GM23338 (cell line): ENCODE results near the gene CD48.

Experiments used
- CREB1 ChIP-seq: fragments of 250-450 bp; sonication (Bioruptor Pico); IDR thresholded peaks from 2 replicates; pipeline ENCODE4 v1.5.0; 2020; ENCODE audit warnings: low read depth, mild to moderate bottlenecking, moderate library complexity
- CTCF ChIP-seq, 2 experiments: fragments of 200-600 bp in 1 of 2; sonication (generic) in 1 of 2; conservative IDR thresholded peaks; 2 replicates each; pipeline versions ENCODE4 v1.5.1 to v1.6.1; 2016 to 2017; ENCODE audit warnings: antibody characterized with exemption in 2 of 2, low read depth in 2 of 2, mild to moderate bottlenecking in 2 of 2, moderate library complexity in 1 of 2
- EZH2 ChIP-seq: fragments of 200-600 bp; sonication (generic); IDR thresholded peaks from one replicate; pipeline ENCODE4 v1.8.0; 2017; ENCODE audit warnings: antibody characterized with exemption, mild to moderate bottlenecking, low read depth; ENCODE audit not compliant: unreplicated experiment
- EZH2phosphoT487 ChIP-seq: fragments of 200-600 bp; sonication (generic); IDR thresholded peaks from one replicate; pipeline ENCODE4 v1.8.1; 2018; ENCODE audit warnings: antibody characterized with exemption; ENCODE audit not compliant: unreplicated experiment
- JUNB ChIP-seq: IDR thresholded peaks from one replicate; pipeline ENCODE4 v1.6.1; 2016; ENCODE audit warnings: antibody characterized with exemption; ENCODE audit not compliant: unreplicated experiment
- POLR2AphosphoS5 ChIP-seq: IDR thresholded peaks from 2 replicates; pipeline ENCODE4 v1.6.1; 2016; ENCODE audit warnings: antibody characterized with exemption, low read depth
- STAT1 ChIP-seq: IDR thresholded peaks from one replicate; pipeline ENCODE4 v1.6.1; 2016; ENCODE audit warnings: antibody characterized with exemption; ENCODE audit not compliant: unreplicated experiment
- ZNF331 ChIP-seq: fragments of 250-450 bp; sonication (Bioruptor Pico); IDR thresholded peaks from 2 replicates; pipeline ENCODE4 v1.5.0; 2020; ENCODE audit warnings: low read depth, mild to moderate bottlenecking, moderate library complexity
- TF ChIP-seq, protein P1 (sequence below): IDR thresholded peaks from one replicate; pipeline ENCODE4 v1.6.1; 2018; ENCODE audit warnings: antibody characterized with exemption; ENCODE audit not compliant: unreplicated experiment

DNA sequence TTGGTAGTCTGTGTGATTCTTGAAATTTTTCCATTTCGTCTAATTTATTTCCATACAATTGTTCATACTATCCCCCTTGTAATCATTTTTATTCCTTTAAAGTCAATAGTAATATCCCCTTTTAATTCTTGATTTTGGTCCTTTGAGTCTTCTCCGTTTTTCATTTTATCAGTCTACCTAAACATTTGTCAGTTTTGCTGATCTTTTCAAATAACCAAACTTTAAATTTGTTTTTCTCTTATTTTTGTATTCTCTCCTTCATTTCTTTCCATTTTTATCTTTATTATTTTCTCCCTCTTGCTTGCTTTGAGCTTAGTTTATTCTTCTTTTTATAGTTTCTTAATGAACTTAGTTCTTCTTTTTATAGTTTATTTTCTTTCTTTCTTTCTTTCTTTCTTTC, 43.7 kb downstream of the CD48 start:
- TF ChIP-seq CTCF (conservative IDR thresholded peaks at IDR 0.05; ENCODE audit: low read depth in 2 of 2) = no peak
- TF ChIP-seq, protein P1, sequence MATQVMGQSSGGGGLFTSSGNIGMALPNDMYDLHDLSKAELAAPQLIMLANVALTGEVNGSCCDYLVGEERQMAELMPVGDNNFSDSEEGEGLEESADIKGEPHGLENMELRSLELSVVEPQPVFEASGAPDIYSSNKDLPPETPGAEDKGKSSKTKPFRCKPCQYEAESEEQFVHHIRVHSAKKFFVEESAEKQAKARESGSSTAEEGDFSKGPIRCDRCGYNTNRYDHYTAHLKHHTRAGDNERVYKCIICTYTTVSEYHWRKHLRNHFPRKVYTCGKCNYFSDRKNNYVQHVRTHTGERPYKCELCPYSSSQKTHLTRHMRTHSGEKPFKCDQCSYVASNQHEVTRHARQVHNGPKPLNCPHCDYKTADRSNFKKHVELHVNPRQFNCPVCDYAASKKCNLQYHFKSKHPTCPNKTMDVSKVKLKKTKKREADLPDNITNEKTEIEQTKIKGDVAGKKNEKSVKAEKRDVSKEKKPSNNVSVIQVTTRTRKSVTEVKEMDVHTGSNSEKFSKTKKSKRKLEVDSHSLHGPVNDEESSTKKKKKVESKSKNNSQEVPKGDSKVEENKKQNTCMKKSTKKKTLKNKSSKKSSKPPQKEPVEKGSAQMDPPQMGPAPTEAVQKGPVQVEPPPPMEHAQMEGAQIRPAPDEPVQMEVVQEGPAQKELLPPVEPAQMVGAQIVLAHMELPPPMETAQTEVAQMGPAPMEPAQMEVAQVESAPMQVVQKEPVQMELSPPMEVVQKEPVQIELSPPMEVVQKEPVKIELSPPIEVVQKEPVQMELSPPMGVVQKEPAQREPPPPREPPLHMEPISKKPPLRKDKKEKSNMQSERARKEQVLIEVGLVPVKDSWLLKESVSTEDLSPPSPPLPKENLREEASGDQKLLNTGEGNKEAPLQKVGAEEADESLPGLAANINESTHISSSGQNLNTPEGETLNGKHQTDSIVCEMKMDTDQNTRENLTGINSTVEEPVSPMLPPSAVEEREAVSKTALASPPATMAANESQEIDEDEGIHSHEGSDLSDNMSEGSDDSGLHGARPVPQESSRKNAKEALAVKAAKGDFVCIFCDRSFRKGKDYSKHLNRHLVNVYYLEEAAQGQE = no peak
- no peak for TF ChIP-seq POLR2AphosphoS5
- no peak for TF ChIP-seq EZH2phosphoT487
- TF ChIP-seq CREB1 (CRISPR knock-in tag) = no peak
- no peak for TF ChIP-seq EZH2
- no peak for TF ChIP-seq JUNB
- TF ChIP-seq ZNF331 (CRISPR knock-in tag) = no peak
- TF ChIP-seq STAT1 = no peak
